NT2/D1 (cell line): Measurements from ENCODE around the gene CASP10.

Source experiments
- DNase-seq: peaks from one replicate; pipeline ENCODE4 v3.0.0-alpha.2; 2011; ENCODE audit warnings: low read depth, low spot score
- H3K27me3 ChIP-seq: 2 replicates; pipeline ENCODE4 v1.6.0; 2011; ENCODE audit warnings: mild to moderate bottlenecking; ENCODE audit not compliant: insufficient read length, insufficient read depth
- H3K36me3 ChIP-seq: 2 replicates; pipeline ENCODE4 v1.6.1; 2011; ENCODE audit warnings: mild to moderate bottlenecking, low read length, mixed read lengths; ENCODE audit not compliant: insufficient read depth, insufficient read length
- H3K4me1 ChIP-seq: 2 replicates; pipeline ENCODE4 v1.5.1; 2011; ENCODE audit not compliant: insufficient read depth, insufficient read length
- H3K4me3 ChIP-seq: 2 replicates; pipeline ENCODE4 v1.5.1; 2011; ENCODE audit warnings: low read depth; ENCODE audit not compliant: insufficient read length
- H3K9ac ChIP-seq: 2 replicates; pipeline ENCODE4 v1.6.0; 2011; ENCODE audit warnings: low read depth; ENCODE audit not compliant: insufficient read length
- H3K9me3 ChIP-seq: 2 replicates; pipeline ENCODE4 v1.5.1; 2011; ENCODE audit warnings: mild to moderate bottlenecking, low read length; ENCODE audit not compliant: insufficient read depth
- SUZ12 ChIP-seq: IDR thresholded peaks from 2 replicates; pipeline ENCODE4 v1.6.1; 2011; ENCODE audit not compliant: insufficient read length, insufficient read depth; ENCODE audit errors: extremely low read depth
- YY1 ChIP-seq: IDR thresholded peaks from 2 replicates; pipeline ENCODE4 v1.6.1; 2011; ENCODE audit not compliant: insufficient read length, insufficient read depth
- ZNF274 ChIP-seq: IDR thresholded peaks from 2 replicates; pipeline ENCODE4 v1.6.1; 2011; ENCODE audit warnings: mild to moderate bottlenecking, low read depth, low read length

The CASP10 gene

GRCh38 chr2:201191132-201191875 is 8.4 kb downstream of the CASP10 start:
- H3K36me3 ChIP-seq: peaks cover 1% of the 10 kb centered on the region
- no peak for DNase-seq
- no peaks in the 10 kb centered on the region for H3K9me3 ChIP-seq
- H3K4me1 ChIP-seq: no peaks in the 10 kb centered on the region
- TF ChIP-seq ZNF274: no peak
- TF ChIP-seq SUZ12: no peak
- TF ChIP-seq YY1: no peak
- no peak overlapping the region for H3K4me3 ChIP-seq
- H3K9ac ChIP-seq: no peak overlapping the region
- no peaks in the 10 kb centered on the region for H3K27me3 ChIP-seq

GRCh38 chr2:201194097-201194496 is 11.2 kb downstream of the CASP10 start:
- Histone ChIP-seq H3K4me1 (no peaks in the 10 kb centered on the region), H3K9me3 (no peaks in the 10 kb centered on the region), H3K36me3 (peaks cover 3% of the 10 kb centered on the region), H3K9ac (no peak overlapping the region), H3K4me3 (no peak overlapping the region), H3K27me3 (no peaks in the 10 kb centered on the region)
- no peak for DNase-seq
- TF ChIP-seq ZNF274 (no peak), SUZ12 (no peak), YY1 (no peak)

GRCh38 chr2:201195331-201195730 is 12.4 kb downstream of the CASP10 start:
- Histone ChIP-seq H3K4me1 (no peaks in the 10 kb centered on the region), H3K36me3 (peaks cover 3% of the 10 kb centered on the region), H3K4me3 (no peak overlapping the region), H3K9me3 (no peaks in the 10 kb centered on the region), H3K9ac (no peak overlapping the region), H3K27me3 (no peaks in the 10 kb centered on the region)
- TF ChIP-seq SUZ12: no peak
- no peak for TF ChIP-seq ZNF274
- no peak for TF ChIP-seq YY1
- DNase-seq: no peak

GRCh38 chr2:201196003-201196402 is 13.1 kb downstream of the CASP10 start:
- TF ChIP-seq SUZ12 (no peak), ZNF274 (no peak), YY1 (no peak)
- no peaks in the 10 kb centered on the region for H3K27me3 ChIP-seq

GRCh38 chr2:201196803-201197202 is 13.9 kb downstream of the CASP10 start:
- Histone ChIP-seq H3K9me3 (no peaks in the 10 kb centered on the region), H3K4me3 (no peak overlapping the region), H3K9ac (no peak overlapping the region), H3K4me1 (no peaks in the 10 kb centered on the region), H3K36me3 (peaks cover 3% of the 10 kb centered on the region), H3K27me3 (no peaks in the 10 kb centered on the region)
- no peak for DNase-seq
- TF ChIP-seq ZNF274: no peak
- TF ChIP-seq SUZ12: no peak
- no peak for TF ChIP-seq YY1

More at GRCh38 chr2:201196003-201196402, 13.1 kb downstream of the CASP10 start:
- Histone ChIP-seq H3K9me3 (no peaks in the 10 kb centered on the region), H3K36me3 (peaks cover 3% of the 10 kb centered on the region), H3K9ac (no peak overlapping the region), H3K4me1 (no peaks in the 10 kb centered on the region), H3K4me3 (no peak overlapping the region)
- no peak for DNase-seq

GRCh38 chr2:201197781-201198180 is 14.8 kb downstream of the CASP10 start:
- Histone ChIP-seq H3K4me1 (no peaks in the 10 kb centered on the region), H3K4me3 (no peak overlapping the region), H3K27me3 (no peaks in the 10 kb centered on the region), H3K9me3 (no peaks in the 10 kb centered on the region), H3K9ac (no peak overlapping the region), H3K36me3 (peaks cover 3% of the 10 kb centered on the region)
- no peak for TF ChIP-seq ZNF274
- no peak for TF ChIP-seq SUZ12
- no peak for TF ChIP-seq YY1
- DNase-seq: no peak

GRCh38 chr2:201199847-201200246 is 16.9 kb downstream of the CASP10 start:
- DNase-seq: no peak
- Histone ChIP-seq H3K36me3 (peaks cover 3% of the 10 kb centered on the region), H3K9me3 (no peaks in the 10 kb centered on the region), H3K4me3 (no peak overlapping the region), H3K9ac (no peak overlapping the region), H3K27me3 (no peaks in the 10 kb centered on the region), H3K4me1 (no peaks in the 10 kb centered on the region)
- TF ChIP-seq SUZ12: no peak
- TF ChIP-seq ZNF274: no peak
- no peak for TF ChIP-seq YY1

GRCh38 chr2:201200345-201200744 is 17.4 kb downstream of the CASP10 start:
- no peaks in the 10 kb centered on the region for H3K4me1 ChIP-seq
- TF ChIP-seq ZNF274 (no peak), YY1 (no peak), SUZ12 (no peak)
- H3K4me3 ChIP-seq: no peak overlapping the region
- H3K9ac ChIP-seq: no peak overlapping the region
- no peaks in the 10 kb centered on the region for H3K27me3 ChIP-seq
- H3K9me3 ChIP-seq: no peaks in the 10 kb centered on the region
- no peak for DNase-seq
- H3K36me3 ChIP-seq: peaks cover 3% of the 10 kb centered on the region
